ENCODE data around the gene CYP4F3.

DNA sequence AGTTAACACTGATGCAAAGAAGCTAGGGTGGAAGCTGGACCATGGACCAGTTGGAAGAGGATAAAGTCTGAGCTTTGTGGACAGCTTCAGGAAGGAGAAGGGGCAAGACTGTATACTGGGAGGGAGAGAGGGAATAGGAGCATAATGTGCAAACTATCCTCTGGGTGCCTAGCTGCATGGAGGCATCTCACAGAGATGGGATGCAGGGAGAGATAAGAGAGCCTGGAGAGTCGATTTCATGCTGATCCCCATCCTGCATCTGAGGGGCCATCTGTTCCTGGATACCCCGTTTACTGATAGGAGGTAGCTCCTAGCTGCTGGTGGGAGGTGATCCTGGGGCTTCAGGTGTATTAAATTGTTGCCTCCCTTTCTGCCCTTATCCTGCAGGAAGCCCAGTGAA is 8.8 kb downstream of the CYP4F3 start:
- TF ChIP-seq, protein P1, sequence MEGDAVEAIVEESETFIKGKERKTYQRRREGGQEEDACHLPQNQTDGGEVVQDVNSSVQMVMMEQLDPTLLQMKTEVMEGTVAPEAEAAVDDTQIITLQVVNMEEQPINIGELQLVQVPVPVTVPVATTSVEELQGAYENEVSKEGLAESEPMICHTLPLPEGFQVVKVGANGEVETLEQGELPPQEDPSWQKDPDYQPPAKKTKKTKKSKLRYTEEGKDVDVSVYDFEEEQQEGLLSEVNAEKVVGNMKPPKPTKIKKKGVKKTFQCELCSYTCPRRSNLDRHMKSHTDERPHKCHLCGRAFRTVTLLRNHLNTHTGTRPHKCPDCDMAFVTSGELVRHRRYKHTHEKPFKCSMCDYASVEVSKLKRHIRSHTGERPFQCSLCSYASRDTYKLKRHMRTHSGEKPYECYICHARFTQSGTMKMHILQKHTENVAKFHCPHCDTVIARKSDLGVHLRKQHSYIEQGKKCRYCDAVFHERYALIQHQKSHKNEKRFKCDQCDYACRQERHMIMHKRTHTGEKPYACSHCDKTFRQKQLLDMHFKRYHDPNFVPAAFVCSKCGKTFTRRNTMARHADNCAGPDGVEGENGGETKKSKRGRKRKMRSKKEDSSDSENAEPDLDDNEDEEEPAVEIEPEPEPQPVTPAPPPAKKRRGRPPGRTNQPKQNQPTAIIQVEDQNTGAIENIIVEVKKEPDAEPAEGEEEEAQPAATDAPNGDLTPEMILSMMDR (IDR thresholded peaks at IDR 0.05) = no peak
- no peak for TF ChIP-seq POLR2AphosphoS5 (IDR thresholded peaks at IDR 0.05)
- no peak for TF ChIP-seq EP300 (IDR thresholded peaks at IDR 0.05)
- no peak for TF ChIP-seq POLR2A (IDR thresholded peaks at IDR 0.05; ENCODE audit: low read depth)

All from esophagus muscularis mucosa (tissue), 4 donors.